ENCODE measurements around the gene VTN.

The VTN gene, protein sequence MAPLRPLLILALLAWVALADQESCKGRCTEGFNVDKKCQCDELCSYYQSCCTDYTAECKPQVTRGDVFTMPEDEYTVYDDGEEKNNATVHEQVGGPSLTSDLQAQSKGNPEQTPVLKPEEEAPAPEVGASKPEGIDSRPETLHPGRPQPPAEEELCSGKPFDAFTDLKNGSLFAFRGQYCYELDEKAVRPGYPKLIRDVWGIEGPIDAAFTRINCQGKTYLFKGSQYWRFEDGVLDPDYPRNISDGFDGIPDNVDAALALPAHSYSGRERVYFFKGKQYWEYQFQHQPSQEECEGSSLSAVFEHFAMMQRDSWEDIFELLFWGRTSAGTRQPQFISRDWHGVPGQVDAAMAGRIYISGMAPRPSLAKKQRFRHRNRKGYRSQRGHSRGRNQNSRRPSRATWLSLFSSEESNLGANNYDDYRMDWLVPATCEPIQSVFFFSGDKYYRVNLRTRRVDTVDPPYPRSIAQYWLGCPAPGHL

DNA sequence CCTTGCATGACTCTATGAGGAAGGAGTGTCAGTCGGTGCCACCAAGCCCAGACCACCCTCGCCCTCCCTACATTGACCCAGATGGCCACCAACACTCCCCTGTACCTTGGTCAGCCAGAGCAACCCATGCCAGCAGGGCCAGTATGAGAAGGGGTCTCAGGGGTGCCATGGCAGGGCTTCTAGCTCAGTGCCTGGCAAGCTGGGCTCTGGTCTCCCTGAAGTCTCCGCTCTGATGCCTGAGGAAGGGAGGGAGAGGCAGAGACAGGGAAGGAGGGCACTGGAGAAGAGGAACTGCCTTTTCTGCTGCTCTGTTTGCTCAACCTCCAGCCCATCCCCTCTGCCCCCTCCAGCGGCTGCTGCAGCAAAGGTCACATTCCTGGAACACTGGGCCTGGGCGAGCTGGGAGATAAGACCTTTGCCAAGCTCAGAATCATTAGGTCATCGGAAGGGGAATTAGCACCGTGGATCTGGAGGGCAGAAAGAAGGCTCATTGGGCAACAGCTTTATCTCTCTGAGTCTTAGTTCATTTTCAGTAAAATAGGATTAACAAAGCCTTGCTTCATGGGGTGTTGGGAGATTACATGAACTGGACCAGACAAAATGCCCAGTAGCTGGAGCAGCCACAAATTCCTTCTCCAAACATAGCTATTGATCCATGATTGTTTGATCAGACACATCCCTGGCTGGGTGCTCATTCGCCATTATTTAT lies at the start of gene VTN:
Gene VTN, minus strand, starts transcription at position 273 of the 709 bp plus-strand sequence. Its CDS starts 104 bp downstream, at position 169.
- in situ Hi-C loops (cut with MboI; ENCODE audit: low sequenced_read_pairs), result no loop called here

DNA sequence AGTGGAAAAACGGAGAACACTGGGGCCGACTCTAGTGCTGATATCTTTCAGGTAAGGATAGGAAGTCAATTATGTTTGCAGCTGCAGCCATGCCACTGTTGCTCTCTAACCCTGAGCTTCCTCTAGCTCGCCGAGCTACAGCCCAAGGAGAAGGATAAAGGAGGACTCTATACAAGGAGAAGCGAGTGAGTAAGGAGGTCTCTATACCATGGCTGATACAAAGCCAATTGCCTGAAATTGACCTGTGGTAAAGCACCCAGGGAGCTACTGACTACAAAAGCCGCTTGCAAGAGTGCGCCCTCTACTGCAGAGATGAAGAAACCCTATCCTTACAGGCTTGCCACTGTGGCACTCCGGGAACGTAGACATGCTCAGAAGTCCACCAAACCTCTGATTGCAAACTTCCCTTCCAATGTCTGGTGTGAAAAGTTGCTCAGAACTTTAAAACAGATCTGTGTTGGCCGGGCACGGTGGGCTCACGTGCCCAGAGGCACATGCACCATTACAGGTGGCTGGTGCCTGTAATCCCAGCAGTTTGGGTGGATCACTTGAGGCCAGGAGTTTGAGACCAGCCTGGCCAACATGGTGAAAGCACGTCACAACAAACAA lies 46.7 kb upstream of the VTN start:
- in situ Hi-C loops (cut with MboI; ENCODE audit: low sequenced_read_pairs), result no loop called here

DNA sequence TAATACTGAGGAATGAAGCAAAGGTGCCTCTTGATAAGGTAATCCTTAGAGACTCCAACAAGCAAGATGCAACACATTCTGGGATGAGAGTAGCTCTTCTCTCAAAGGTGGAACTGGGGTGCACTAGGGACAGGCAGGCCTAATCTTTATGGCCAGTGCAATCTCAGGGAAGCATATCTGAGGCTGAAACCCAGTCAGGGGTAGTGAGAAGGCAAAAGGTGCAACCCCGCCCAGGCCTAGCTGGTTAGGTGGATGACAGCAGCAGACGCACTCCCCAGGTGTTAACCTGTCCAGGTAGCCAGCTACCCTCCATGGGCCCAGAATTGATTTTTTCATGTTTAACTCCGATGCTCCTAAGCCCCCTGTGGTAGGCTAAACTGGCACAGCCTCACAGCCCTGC lies 45.8 kb upstream of the VTN start:
- in situ Hi-C loops (cut with MboI; ENCODE audit: low sequenced_read_pairs), result no loop called here

DNA sequence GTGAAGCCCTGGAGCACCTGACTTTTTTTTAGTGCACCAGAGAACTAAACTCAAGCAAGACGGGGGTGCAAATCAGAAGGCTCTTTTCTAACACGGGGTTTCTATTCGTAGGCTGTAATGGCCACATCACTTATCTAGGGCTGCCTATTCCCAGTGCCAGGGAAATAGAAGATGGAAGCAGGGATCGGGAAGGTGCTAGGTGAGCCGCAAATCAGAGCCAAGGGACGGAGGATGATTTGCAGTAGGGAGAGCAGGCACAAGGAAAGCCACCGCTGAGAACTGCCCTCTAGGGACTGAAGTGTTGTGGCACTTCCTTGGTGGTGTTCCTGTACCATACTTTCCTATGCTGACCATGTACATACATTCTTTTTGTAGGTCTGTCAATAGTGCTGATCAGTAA lies 43.7 kb upstream of the VTN start:
- in situ Hi-C loops (cut with MboI; ENCODE audit: low sequenced_read_pairs), result no loop called here

DNA sequence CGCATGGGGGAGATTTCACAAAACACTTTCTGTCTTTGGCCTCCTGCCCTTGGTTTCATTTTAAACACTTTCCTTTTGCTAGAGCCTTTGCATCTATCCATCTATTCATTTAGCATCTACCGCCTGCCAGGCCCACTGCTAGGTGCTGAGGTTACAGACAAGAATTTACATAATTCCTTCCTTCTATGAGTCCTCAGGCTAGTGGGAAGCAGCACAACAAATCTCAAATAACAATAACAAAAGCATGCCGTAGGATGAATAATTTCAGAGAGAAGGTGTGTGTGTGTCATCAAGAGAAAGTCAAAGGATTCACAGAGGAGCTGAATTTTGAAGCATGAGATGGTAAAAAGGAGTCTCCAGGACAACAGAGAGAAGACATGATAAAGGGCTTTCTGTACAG lies 42.0 kb upstream of the VTN start:
- in situ Hi-C loops (cut with MboI; ENCODE audit: low sequenced_read_pairs), result no loop called here

DNA sequence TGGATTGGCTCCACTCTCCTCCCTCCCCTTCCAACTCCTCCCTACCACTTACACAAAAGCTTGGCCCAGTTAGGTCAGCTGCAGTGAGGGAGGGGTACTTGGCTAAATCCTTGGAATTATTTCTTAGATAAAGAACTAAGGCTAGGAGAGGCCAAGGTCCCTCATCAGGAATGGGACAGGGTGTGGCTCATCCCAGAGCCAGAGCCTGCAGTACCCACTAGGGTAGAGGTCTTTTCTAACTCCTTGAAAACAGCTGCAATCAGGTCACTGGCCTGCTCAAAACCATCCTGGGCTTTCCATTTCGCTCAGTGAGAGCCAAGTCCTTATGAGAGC lies 37.8 kb upstream of the VTN start:
- in situ Hi-C loops (cut with MboI; ENCODE audit: low sequenced_read_pairs), result no loop called here

DNA sequence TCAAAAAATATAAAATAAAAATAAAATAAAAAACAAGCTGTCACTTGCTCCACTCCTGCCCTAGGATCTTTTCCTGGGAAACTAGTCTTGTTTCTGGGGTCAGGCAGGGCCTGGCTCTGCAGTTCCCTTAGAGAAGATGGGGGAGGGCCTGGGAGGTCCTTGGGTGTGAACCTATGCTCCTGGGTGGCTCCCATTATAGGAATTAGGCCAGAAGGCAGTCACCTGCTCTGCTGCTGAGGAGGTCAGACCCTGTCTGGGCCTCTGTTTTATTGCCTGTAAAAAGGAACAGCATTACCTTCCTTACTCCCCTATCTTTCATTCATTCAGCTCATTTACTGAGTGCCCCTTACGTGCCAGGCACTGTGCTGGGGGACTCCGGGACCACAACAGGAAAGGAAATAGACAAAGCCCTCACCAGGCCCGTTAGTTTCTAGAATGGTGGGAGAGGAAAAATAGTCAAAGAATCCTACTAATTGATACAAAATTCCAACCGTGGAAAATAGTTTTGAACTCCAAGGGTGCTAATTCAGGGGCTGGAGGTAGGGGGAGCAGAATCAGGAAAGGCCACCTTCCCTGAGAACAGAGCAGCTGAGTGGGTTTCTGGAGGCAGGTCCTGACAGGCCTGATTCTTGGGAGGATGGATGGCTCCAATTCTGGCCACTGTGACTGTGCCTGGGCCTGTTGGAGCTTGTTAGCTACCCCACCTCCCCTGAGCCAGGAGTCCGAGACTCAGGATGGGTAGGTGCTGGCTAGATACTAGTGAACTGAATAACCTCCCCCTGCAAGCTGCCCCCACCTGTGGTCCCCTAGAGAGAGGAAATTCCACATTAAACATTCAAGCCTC lies 37.2 kb upstream of the VTN start:
- in situ Hi-C loops (cut with MboI; ENCODE audit: low sequenced_read_pairs), result no loop called here

DNA sequence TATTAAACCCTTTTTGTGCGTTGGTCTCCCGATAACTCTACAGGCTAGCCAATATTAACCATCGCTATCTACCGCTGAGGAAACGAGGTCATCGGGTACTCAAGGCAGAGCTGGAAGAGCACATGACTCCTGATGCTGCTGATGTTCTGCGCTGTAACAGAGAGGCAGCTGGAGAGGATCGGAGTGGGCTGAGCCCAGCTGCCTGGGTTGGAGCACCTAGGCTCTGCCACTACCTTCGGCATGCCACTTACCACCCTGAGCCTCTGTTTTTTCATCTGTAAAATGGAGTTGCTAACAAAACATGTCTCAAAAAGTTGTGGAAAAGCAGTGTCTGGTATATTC lies 36.3 kb upstream of the VTN start:
- in situ Hi-C loops (cut with MboI; ENCODE audit: low sequenced_read_pairs), result no loop called here

DNA sequence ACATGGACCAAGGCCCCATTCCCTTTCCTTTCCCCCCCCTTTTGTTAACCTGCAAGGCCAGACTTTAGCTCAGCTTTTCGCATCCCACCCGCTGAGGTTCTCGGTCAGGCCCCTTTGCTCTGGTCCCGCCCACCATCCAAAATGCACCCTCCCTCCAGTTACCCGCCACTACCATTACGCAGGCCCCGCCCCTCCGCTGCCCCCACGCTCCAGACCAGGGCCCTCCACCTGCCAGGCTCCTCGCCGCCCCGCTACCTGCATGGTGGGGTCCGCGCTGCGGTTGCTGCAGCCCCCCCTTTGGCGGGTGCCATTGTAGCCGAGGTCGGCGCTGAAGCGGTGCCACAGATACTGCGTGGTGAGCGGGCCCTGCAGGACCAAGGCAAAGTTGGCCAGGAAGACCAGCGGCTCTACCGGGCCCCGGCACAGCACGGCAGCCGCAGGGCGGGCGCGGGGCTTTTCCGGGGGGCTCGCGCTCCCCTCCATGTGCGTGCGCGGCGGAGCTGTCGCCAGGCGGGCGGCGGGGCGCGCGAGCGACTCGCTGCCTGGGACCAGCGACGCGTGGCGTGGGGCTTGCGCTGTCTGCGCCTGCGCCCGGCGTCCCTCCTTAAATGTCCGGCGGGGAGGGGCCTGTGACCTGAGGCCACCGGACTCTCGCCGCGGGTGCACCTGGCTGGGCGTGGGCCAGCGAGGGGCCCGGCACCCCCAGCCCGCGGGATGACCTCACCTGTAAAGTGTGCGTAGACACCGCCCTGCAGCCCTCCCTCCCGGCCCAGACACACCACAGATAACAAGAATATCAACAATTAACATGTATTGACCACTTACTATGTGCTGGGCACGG lies 35.7 kb upstream of the VTN start, which contains the start of gene SLC46A1:
Gene SLC46A1, minus strand, starts transcription at position 581 of the 841 bp plus-strand sequence. Its CDS starts 98 bp downstream, at position 483.
- in situ Hi-C loops (cut with MboI; ENCODE audit: low sequenced_read_pairs), result no loop called here

DNA sequence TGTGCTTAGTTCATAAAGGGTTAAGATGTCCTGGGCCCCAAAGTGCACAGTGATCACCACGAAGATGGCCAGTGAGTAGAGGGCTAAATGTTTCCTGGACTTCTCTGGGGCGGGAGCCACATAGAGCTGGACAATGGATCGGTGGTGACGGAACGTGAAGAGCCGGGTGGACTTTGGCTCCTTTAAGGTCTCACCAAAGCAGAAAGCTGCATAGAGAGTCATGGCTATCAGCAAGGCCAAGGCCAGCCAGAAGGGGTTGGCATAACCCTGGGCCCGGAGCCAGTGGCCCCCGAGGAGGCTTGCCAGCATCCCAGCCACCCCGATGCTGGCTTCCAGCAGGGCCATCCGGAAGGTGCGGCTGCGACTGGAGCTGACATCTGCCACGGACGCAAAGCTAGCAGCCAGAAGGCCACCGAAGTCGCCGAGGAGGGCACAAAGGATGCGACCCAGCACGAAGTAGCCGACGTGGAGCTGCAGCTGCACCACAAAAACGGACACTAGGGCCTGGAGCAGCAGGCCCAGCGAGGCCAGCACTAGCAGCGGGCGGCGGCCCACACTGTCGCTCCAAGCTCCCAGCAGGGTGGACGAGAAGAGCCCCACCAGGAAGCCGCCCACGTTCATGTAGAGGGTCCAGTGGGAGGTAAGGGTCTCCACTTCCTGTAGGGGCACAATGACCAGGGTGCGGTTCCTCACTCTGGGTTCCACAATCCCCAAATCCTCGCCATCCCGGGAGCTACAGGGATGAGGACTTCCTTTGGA lies 34.9 kb upstream of the VTN start:
- in situ Hi-C loops (cut with MboI; ENCODE audit: low sequenced_read_pairs), result no loop called here

DNA sequence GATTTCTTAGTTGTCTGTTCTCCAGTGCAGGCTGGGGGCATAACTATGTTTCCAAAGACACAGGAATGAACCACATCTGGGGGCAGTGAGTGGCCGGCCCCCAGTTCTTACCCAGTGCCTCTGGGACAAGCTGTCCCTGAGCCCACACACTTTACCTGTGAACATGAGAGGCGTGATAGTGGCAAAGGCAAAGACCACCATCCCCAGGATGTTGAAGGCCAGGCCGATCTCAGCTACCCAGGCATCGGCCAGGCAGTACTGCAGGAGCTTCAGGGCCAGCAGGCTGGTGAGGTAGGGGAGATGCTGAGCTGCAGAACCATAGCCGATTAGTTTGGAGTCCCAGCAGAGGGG lies 34.3 kb upstream of the VTN start:
- in situ Hi-C loops (cut with MboI; ENCODE audit: low sequenced_read_pairs), result no loop called here

DNA sequence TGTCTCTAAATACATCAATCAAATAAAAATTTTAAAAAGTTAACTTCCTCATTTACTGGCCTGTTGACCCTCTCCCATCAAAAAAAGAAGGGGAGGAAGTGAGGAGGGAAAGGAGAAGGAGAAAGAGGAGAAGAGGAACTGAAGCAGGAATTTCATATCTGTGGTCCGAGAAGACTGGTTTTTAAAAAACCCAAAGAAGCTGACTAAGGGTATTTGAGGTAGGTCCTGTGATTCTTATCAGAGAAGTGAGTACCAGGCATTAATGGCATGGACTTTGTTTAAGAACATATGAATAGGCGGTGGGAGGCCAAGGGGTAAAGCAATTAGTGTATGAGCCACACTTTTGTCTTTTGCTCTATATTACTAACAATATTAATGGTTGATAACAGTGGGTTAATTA lies 33.9 kb upstream of the VTN start:
- in situ Hi-C loops (cut with MboI; ENCODE audit: low sequenced_read_pairs), result no loop called here

DNA sequence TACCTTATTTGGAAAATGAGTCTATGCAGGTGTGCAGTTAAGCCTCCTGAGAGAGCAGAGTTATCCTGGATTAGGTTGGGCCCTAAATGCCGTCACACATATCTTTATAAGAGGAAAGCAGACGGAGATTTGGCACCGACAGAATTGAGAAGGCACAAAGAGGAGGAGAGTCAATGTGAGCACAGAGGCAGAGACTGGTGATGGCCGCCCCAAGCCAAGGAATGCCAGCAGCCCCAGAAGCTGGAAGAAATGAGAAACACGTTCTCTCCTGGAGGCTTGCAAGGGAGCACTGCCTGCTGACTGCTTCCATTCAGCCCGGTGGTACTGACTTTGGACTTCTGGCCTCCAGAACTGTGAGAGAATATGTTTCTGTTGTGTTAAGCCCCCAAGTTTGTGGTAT lies 32.7 kb upstream of the VTN start:
- in situ Hi-C loops (cut with MboI; ENCODE audit: low sequenced_read_pairs), result no loop called here

DNA sequence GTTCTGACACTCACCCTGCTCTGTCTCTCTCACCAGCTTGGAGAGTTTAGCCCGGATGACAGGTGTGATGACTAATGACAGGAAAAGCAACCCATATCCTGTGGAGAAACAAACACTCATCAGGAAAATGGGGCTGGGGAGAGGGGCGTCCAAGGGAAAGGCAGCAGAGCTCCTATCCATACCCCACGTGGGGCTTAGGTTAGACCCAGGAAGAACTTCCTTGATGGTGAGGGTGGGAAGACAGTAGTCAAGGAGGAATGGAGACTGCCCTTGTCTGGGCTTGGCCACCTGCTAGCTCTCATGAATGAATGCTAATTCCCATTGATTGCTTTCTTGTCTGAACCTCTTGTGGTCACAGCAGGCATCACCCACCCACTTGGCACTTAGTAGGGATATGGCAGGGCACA lies 32.1 kb upstream of the VTN start:
- in situ Hi-C loops (cut with MboI; ENCODE audit: low sequenced_read_pairs), result no loop called here

DNA sequence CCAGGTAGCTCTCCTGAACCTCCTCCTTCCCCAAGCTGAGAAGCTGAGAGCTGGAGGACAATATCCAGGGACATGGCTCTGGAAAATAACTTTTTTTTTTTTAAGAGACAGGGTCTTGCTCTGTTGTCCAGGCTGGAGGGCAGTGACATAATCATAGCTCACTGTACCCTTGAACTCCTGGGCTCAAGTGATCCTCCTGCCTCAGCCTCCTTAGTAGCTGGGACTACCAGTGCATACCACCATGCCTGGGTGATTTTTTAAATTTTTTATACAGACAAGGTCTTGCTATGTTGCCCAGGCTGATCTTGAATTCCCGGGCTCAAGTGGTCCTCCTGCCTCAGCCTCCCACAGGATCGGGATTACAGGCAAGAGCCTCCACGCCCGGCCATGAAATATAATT lies 29.7 kb upstream of the VTN start:
- in situ Hi-C loops (cut with MboI; ENCODE audit: low sequenced_read_pairs), result no loop called here

DNA sequence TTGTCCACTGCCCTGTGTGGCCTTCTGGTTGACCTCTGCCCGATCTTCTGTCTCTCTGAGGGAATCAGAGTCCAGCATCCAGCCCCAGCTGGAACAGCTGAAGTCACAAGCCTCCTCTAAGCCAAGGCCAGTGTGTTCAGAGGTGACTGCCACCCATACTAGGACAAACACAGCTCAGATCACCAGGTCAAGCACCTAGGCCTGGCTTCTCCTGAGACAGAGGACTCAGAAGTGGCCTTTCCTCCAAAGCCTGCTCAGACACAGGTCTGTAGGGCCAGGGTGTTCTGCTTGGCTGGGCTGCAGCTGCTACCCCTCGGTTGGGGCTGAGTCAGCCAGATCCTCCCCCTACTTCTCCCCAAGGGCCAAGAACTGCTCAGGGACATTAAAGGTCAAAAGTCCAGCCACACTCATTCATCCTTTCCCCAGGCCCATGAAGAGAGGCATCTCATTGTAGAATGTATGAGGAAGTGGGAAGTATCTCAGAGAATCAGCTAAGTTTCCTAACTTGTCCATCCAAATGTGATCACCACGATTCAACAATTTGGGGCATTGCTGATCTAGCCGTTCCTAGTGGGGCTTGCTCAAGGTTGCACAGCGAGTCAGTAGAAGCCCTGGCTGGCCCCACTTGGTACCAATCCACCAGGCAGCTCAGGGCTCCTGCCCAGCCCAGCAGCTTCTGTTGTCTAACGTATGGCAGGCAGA lies 28.3 kb upstream of the VTN start:
- in situ Hi-C loops (cut with MboI; ENCODE audit: low sequenced_read_pairs), result no loop called here

DNA sequence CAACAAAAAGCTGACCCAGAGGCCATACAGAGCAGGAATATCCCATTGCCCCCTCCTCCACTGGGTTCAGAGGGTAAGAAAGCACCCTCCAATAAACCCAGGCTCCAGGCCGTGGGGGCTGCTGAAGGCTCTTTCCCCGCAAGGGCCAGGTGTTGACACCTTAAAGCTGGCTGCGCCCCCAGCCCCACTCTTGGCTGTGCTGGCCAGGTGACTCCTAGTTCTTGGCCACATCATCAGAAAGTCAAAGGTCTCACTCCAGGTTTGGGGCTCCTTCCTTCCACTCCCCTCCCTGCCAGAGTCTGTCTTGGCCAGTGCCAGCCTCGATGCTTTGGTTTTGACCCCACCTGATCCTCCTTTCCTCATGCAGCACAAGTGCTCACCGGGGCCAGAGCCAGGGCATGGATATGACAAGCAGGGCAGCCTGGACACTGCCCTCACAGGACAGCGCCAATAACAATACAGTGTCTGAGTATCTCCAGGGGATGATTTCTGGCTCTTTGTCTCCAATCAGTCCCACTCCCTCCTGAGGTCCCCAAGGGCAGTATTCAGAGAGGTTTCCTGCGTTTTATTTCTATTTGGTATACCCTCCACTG lies 27.7 kb upstream of the VTN start:
- in situ Hi-C loops (cut with MboI; ENCODE audit: low sequenced_read_pairs), result no loop called here

DNA sequence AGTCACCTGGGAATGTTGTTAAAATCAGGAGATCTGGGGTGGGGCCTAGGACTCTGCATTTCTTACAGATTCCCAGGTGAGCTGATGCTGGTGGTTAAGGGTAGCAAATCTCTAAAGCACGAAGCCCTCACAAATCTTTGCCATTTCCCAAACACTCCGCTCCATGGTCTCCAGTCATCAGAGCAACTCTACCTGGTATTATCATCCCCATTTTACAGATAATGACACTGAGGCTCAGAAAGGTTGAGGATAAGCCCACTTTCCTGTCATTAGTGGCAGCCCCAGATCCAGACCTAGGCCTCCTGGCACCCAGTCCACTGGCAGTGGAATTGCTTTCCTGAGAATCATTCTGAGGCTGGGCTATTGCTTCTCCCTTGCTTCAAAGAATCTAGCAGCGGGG lies 27.2 kb upstream of the VTN start:
- in situ Hi-C loops (cut with MboI; ENCODE audit: low sequenced_read_pairs), result no loop called here
